Body of pancreas (tissue), 4 donors: ENCODE results near the gene ZCCHC13. TPM values are rescaled to one million over a fixed set of nuclear protein-coding genes. Genes with fewer than 3 reads are reported as not detected.
"Not testable (repeated sequence)": the region's sequence is repeated elsewhere in the genome, so short reads cannot be mapped to it uniquely, and the experiment has no call there.

ENCODE experiments used
- ATAC-seq: fragments of 150-250 bp; one replicate; pipeline ENCODE4 v1.9.1; 2016
- DNase-seq, 4 donors: peaks; one replicate each; pipeline ENCODE4 v3.0.0-alpha.2; 2019
- H3K27ac ChIP-seq, 4 donors: fragments of 200-600 bp; sonication (generic); 1 replicate in 3 of 4; 2 replicates in 1 of 4; pipeline versions ENCODE4 v1.5.1 to v1.6.1; 2016 to 2019; ENCODE audit warnings: mild to moderate bottlenecking in 1 of 4, mixed read lengths in 1 of 4, moderate library complexity in 1 of 4
- H3K27me3 ChIP-seq, 2 donors: fragments of 200-600 bp; sonication (generic); one replicate each; pipeline ENCODE4 v1.6.0; 2016; ENCODE audit warnings: mild to moderate bottlenecking in 1 of 2
- H3K36me3 ChIP-seq, 2 donors: fragments of 200-600 bp; sonication (generic); replicated peaks in 1 of 2; 2 replicates each; pipeline ENCODE4 v1.5.1; 2016; ENCODE audit warnings: low read depth in 2 of 2; ENCODE audit not compliant: insufficient read depth in 1 of 2
- H3K4me1 ChIP-seq: fragments of 200-600 bp; sonication (generic); one replicate; pipeline ENCODE4 v1.6.0; 2016
- H3K4me3 ChIP-seq, 2 donors: fragments of 200-600 bp; sonication (generic); 1 replicate in 1 of 2; 2 replicates in 1 of 2; pipeline ENCODE4 v1.5.1; 2016 to 2019
- H3K9me3 ChIP-seq, 3 donors: fragments of 200-600 bp; sonication (generic); 1 replicate in 2 of 3; 2 replicates in 1 of 3; pipeline ENCODE4 v1.5.1; 2016
- CTCF ChIP-seq, 7 experiments: fragments of 450-650 bp in 4 of 7; fragments of 200-600 bp in 3 of 7; sonication (generic) in 3 of 7; IDR thresholded peaks; one replicate each; pipeline ENCODE4 v1.5.1; 2016 to 2019; ENCODE audit warnings: antibody characterized with exemption in 7 of 7
- POLR2A ChIP-seq, 3 donors: fragments of 450-650 bp; IDR thresholded peaks; one replicate each; pipeline ENCODE4 v1.6.1; 2016; ENCODE audit warnings: antibody characterized with exemption in 3 of 3, mild to moderate bottlenecking in 2 of 3
- WGBS, 2 donors: methylation state at CpG; one replicate each; pipeline ENCODE4 v1.1.5; 2017; 5-methylcytosine and 5-hydroxymethylcytosine counted together
- intact Hi-C: fragments of 100-400 bp; cut with DNase I; formaldehyde crosslinking; loops from one replicate; pipeline ENCODE4 v1.15.1; 2023
- total RNA-seq, 2 donors: library from RNA; depleted of rRNA; stranded (reverse); fragments of >200 nt; gene quantifications; one replicate each; pipeline ENCODE4 v1.1.0, GENCODE V29; 2016

Gene ZCCHC13
- total RNA-seq, 2 donors from 2014 or later = not detected

GRCh38 chrX:74318672-74319071 is 14.7 kb downstream of the ZCCHC13 start:
- WGBS, 2 donors = 81% methylated on average over 3 of the region's 4 CpGs; no CpG with 5 or more reads in 1 of the 2 donors
- H3K4me1 ChIP-seq = no peaks in the 10 kb centered on the region
- no peaks in the 10 kb centered on the region for H3K27me3 ChIP-seq
- ATAC-seq = no peak
- H3K27ac ChIP-seq = no peak overlapping the region
- H3K36me3 ChIP-seq = no peaks in the 10 kb centered on the region
- intact Hi-C loops = no loop called here
- H3K9me3 ChIP-seq = no peaks in the 10 kb centered on the region
- H3K4me3 ChIP-seq = no peak overlapping the region
- TF ChIP-seq CTCF (IDR thresholded peaks at IDR 0.05) (no peak), POLR2A (IDR thresholded peaks at IDR 0.05) (no peak)
- DNase-seq = no peak

- H3K36me3 ChIP-seq, H3K4me3 ChIP-seq, DNase-seq, ATAC-seq, H3K27me3 ChIP-seq, H3K9me3 ChIP-seq, H3K27ac ChIP-seq, H3K4me1 ChIP-seq, intact Hi-C loops: not testable (repeated sequence)
- WGBS, 2 donors = 71 to 90% methylated on average over 2 of the region's 2 CpGs
These were observed 15.3 kb downstream of the ZCCHC13 start for GRCh38 chrX:74319321-74319720.

- Histone ChIP-seq H3K27me3 (no peaks in the 10 kb centered on the region), H3K4me3 (no peak overlapping the region), H3K27ac (no peak overlapping the region), H3K4me1 (no peaks in the 10 kb centered on the region), H3K36me3 (no peaks in the 10 kb centered on the region), H3K9me3 (no peaks in the 10 kb centered on the region)
- TF ChIP-seq CTCF (IDR thresholded peaks at IDR 0.05) (no peak), POLR2A (IDR thresholded peaks at IDR 0.05) (no peak)
- ATAC-seq (no peak), DNase-seq (no peak)
- intact Hi-C loops = no loop called here
- WGBS, 2 donors = 87 to 94% methylated on average over 8 to 17 of the region's 27 CpGs
These were observed 17.2 kb downstream of the ZCCHC13 start for GRCh38 chrX:74321191-74321590.

GRCh38 chrX:74324131-74324530 is 20.2 kb downstream of the ZCCHC13 start:
- H3K36me3 ChIP-seq = no peaks in the 10 kb centered on the region
- TF ChIP-seq POLR2A (IDR thresholded peaks at IDR 0.05) (no peak), CTCF (IDR thresholded peaks at IDR 0.05) (no peak)
- ATAC-seq = no peak
- H3K27me3 ChIP-seq = no peaks in the 10 kb centered on the region
- DNase-seq = no peak
- H3K4me1 ChIP-seq = no peaks in the 10 kb centered on the region
- no peak overlapping the region for H3K4me3 ChIP-seq
- intact Hi-C loops = no loop called here
- H3K9me3 ChIP-seq = no peaks in the 10 kb centered on the region
- H3K27ac ChIP-seq = no peak overlapping the region
- 45 to 46% methylated on average over 4 to 5 of the region's 5 CpGs for WGBS, 2 donors

- intact Hi-C loops = no loop called here
- WGBS, 2 donors = 33% methylated on average over 4 of the region's 9 CpGs; no CpG with 5 or more reads in 1 of the 2 donors
- TF ChIP-seq POLR2A (IDR thresholded peaks at IDR 0.05) = no peak
- no peak for TF ChIP-seq CTCF (IDR thresholded peaks at IDR 0.05)
- Histone ChIP-seq H3K4me1 (no peaks in the 10 kb centered on the region), H3K36me3 (no peaks in the 10 kb centered on the region), H3K27ac (no peak overlapping the region), H3K4me3 (no peak overlapping the region), H3K27me3 (no peaks in the 10 kb centered on the region), H3K9me3 (no peaks in the 10 kb centered on the region)
- DNase-seq = peak in 1 of 4 donors; percentile 1
- no peak for ATAC-seq
These were observed 21.4 kb downstream of the ZCCHC13 start for GRCh38 chrX:74325130-74326059.
